AG20443 (cell line): ENCODE data around the gene PIMREG.

Experiments
- DNase-seq: peaks from one replicate; pipeline ENCODE4 v3.0.0; 2012; ENCODE audit warnings: low spot score, mixed read lengths

PIMREG gene

GRCh38 chr17:6439951-6440350, 4.3 kb upstream of the PIMREG start:
- DNase-seq, result no peak

DNA sequence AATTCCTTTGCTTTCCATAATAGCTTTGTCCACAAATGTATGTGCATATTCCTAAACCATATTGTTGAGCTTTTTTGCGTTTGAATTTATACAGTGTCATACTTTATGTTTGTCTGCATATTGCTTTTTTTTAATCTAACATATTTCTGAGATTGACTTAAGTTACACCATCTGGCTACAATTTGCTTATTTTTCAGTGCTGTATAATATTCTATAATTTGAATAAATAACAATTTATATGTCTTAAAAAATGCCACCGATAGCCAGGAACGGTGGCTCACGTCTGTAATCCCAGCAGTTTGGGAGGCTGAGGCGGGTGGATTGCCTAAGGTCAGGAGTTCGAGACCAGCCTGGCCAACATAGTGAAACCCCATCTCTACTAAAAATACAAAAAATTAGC, 1.5 kb upstream of the PIMREG start:
- no peak for DNase-seq

DNA sequence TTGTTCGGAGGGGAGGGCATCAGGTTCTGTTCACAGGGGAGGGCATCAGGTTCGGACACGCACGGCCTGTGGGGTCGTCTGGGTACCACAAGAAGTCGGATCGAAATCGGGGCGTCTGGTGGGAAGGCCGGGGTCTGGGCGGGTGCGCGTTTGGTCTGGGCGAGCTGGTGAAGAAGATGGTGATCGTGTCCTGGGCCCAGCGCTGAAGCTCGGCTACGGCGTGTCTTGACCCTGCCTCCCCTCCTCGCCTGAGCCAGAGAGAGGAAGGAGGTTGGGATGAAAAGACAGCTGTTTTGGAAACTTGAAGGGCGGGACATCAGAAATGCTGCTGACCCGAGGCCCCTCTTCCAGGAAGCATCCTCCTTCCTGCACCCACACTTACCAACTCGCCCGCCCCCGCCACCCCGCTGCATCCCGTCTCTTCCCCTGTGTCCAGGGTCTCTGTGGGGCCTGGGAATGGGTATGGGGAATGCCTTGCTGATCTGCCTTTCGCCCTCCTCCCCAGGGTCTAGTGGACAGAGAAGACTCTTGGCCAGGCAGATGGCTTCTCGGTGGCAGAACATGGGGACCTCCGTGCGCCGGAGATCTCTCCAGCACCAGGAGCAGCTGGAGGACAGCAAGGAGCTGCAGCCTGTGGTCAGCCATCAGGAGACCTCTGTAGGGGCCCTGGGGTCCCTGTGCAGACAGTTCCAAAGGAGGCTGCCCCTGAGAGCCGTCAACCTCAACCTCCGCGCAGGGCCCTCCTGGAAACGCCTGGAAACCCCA, 498 bp downstream of the PIMREG start:
- DNase-seq, result no peak

- no peak for DNase-seq
Observed at GRCh38 chr17:6446516-6447100, 2.4 kb downstream of the PIMREG start.

GRCh38 chr17:6448473-6448872, 4.2 kb downstream of the PIMREG start:
- DNase-seq, result no peak

- DNase-seq, result no peak
Observed at GRCh38 chr17:6449307-6449706, 5.1 kb downstream of the PIMREG start.

DNA sequence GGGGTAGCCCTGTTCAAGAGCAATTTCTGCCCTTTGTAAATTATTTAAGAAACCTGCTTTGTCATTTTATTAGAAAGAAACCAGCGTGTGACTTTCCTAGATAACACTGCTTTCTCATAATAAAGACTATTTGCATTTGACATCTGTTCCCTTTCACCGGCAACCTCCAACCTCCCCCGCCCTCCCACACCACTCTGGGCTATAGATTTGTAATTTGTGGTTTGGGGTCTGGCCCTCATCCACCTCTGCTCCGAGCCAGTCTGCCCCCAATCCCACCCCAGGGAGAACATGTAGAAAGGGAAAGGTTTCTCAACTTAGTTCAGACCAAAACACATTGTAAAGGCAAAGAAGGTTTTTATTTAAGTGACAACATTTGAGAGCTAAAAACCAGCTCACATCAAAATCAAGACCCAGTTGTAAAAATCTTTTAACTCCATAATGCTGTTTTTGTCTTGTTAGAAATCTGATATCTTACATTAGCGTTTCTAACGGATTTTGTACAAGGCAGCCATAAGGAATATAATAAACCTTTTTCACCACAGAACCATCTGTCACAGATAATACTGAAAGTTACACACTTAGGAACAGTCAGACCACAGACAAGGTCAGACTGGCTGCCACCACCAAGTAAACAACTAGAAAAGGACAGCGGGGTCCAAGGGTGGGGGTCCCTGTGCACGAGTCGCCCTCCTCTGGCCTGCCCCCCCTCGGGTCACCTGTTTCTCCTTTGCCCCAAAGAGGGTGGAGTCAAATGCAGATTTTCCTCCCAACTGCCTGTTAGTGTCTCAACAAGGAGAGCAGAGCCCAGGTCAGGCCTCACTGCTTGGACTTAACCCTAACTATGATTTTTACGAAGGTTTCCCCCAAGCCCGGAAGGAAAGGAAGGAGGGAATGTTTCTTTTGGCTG, 6.9 kb downstream of the PIMREG start:
- DNase-seq, result no peak

DNA sequence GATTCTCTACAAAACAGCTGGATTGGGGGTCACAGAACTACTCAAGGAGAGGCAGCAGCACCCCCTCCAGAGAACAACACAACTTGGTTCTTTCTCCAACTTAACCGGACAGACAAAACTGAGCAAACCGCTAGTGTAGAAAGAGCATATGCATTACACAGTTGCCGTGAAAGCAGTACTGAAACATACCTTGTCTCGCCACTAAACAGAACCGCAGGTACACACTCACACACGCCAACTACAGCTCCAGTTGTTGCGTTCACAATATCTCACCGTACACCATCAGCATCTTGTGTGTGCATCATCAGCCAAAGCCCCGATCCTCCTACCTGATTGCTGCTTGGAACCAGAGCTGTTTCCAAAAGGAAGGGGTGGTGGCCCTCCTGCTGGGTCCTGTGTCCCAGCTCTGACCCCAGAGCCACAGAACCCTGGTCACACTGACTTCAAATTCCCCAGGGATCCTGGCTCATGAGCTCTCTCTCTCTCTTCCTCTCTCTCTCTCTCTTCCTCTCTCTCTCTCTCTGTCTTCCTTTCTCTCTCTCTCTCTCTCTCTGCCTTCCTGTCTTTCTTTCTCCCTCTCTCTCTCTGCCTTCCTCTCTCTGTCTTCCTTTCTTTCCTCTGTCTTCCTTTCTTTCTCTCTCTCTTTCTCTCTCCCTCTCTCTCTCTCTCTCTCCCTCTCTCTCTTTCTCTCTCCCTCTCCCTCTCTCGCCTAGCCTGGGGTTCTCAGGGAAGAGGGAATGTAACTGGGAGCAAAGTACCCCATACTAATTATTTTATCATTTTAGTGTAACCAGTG, 8.4 kb downstream of the PIMREG start:
- DNase-seq, result no peak

DNA sequence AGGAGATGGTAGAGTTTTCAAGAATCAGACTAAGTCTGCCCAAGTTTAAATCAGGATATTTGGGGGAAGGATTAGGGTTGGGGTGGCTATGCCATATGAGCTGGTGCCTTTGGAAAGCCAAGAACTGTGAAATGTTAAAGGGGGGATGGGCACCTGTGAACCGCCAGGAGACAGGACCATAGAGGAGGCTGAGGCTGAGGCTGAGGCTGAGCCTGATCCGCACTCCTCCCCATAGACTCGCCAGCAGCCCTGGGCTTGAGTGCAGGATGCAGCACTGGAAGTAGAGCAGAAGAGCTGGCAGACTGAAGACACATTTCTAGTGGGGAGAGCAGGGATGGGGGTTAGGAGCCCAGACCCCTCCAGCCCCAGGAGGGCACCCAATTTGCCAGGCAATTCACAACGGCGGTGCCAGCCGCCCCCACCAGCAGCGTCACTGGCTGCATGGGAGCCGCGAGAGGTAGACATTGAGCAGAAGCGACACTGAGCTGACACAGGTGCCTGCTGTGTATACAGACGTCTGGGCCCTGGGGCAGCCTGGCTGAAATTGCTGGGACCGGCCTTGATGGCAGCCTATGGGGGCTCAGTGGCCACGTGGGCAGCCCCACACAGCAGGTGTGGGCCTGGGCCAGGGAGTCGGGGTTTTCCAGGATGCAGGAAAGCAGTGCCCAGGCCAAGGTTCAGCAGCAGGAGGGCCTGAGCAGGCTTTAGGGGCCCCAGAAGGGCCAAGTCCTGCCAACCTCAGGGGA, 9.2 kb downstream of the PIMREG start:
- no peak for DNase-seq

DNA sequence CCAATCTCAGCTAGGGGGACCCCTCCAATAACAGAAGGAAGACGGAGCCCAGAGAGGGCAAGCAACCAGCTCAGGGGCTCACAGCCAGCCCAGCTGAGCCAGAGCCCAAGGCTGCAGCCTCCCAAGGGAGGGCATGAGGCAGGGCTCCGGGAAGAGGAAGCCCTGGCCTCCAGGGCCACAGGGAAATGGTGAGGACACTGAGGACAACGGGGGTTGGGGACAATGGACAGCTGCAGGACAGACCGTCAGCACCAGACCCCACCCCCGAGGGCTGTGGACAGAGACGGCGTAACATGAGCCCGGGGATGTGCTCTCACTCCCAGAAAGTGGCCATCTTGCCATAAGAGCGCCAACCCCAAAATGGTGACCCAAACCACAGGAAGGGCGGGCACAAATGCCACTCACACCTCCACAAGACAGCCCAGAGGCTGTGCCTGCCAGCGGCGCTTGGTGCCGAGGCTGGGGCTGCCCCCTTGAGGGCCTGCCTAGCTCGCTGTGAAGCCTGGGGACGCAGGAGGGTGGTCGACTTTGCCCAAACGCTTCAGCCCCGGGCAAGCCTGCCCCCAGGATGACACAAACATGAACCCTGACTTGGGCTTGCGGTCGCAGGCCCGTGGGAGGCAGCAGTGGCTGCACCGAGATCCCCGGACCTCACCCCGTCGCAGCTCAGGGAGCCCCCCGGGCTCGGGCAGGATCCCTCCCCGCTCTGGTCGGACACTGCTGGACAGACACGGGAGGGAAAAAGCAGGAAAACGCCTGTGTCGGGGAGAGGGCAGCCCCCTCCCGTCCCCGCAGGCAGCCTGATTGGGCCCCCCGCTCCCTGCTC, 10.5 kb downstream of the PIMREG start:
- DNase-seq, result no peak

- DNase-seq, result no peak
Observed at GRCh38 chr17:6455321-6455705, 11.1 kb downstream of the PIMREG start.

GRCh38 chr17:6456321-6456720, 12.1 kb downstream of the PIMREG start:
- DNase-seq, result no peak

DNA sequence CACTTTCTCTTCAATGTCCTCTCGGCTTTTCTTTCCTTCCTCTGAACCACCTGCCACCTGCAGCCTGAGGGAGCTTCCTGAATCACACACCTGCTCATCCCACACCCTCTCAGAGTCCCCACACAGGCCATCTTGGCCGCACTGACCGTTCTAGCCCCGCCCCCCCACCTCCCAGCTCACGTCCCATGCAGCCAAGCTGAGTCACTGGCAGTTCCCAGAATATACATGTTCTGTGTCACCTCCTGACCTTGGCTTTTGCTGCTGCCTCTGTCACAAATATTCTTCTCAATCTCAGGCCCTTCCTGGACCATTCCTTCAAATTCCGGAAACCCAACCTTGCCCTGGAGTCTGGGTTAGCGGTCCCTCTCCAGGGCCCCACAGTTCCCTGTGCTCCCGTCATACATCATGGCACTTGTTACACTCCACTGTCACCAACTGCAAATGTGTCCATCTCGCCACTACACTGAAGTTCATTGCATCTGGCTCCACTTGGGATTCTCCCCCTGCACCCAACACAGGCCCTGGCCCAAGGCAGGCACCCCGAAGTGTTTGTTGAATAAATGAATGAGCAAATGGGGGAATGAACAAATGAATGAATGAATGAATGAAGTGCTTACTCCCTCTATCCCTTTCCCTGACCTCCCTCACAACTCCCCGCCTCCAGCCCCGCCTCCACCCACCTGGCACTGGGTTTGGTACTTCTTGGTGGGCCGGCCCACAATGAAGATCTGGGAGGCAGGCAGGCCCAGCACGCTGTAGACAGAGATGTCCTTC, 12.8 kb downstream of the PIMREG start:
- peak; percentile 89 for DNase-seq

DNA sequence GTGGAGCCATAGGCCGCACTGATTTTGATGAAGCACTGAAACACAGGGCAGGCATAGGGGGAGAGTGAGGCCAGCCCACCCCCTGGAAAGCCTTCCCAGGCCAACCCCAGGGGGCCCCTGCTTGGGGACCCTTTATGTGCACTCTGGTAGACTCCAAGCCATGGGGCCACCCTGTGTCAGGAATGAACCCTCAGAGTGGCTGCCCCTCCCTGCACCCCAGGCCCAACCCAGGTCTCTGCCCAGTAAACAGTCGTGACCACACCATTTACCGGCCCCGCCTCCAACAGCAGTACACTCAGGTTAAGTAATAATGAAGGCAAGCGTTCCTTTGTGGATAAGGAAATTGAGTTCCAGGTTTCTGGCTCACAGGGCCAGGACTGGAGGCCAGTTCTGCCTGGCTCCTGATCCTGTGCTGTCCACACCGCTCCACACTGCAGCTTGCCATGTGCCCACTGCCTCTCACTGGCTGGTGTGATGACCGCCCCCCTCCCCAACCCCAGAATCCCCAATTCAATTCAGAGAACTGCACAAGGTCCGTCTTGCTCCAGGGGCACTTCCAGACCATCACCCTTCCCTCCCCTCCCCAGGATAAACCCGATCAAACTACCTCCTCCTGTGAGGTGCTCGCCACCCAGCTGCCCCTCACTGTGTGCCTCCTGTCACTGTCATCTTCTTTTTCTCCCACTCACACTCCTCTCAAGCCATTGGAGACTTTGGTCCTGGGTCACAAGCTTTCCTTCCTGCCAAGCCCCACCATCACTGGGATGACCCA, 13.6 kb downstream of the PIMREG start:
- DNase-seq, result no peak

GRCh38 chr17:6458460-6458950, 14.2 kb downstream of the PIMREG start:
- no peak for DNase-seq

GRCh38 chr17:6460531-6461161, 16.4 kb downstream of the PIMREG start:
- DNase-seq, result no peak

DNA sequence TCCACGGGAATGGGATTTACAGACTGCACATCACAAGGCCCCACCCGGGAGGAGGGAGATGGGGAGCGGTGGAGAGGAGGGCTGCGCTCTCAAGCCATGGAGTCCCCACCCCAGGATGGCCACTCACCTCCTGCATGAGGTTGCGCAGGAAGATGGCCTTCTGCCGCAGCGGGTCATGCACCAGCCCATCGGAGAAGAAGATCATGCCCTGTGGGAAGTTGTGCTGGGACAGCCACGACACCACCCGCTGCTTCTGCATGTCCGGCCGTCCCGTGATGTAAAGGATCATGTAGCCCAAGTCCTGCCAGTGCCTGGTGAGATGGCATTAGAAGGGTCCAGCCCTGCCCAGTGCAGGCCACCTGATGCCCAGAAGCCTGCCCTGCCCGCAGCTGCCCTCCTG, 17.0 kb downstream of the PIMREG start:
- no peak for DNase-seq
